ENCODE results near the gene TMEM179.

- TF ChIP-seq, protein P1, sequence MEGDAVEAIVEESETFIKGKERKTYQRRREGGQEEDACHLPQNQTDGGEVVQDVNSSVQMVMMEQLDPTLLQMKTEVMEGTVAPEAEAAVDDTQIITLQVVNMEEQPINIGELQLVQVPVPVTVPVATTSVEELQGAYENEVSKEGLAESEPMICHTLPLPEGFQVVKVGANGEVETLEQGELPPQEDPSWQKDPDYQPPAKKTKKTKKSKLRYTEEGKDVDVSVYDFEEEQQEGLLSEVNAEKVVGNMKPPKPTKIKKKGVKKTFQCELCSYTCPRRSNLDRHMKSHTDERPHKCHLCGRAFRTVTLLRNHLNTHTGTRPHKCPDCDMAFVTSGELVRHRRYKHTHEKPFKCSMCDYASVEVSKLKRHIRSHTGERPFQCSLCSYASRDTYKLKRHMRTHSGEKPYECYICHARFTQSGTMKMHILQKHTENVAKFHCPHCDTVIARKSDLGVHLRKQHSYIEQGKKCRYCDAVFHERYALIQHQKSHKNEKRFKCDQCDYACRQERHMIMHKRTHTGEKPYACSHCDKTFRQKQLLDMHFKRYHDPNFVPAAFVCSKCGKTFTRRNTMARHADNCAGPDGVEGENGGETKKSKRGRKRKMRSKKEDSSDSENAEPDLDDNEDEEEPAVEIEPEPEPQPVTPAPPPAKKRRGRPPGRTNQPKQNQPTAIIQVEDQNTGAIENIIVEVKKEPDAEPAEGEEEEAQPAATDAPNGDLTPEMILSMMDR (IDR thresholded peaks at IDR 0.05; ENCODE audit: insufficient read depth, low read length, poor library complexity, severe bottlenecking) = no peak
- TF ChIP-seq EZH2phosphoT487 (conservative IDR thresholded peaks at IDR 0.05; ENCODE audit: low read length) = no peak
Measured at GRCh38 chr14:104634138-104634760, 29.7 kb upstream of the TMEM179 start.

Measured in SU-DHL-6 (cell line).